ENCODE results near the gene AMZ1.

DNA sequence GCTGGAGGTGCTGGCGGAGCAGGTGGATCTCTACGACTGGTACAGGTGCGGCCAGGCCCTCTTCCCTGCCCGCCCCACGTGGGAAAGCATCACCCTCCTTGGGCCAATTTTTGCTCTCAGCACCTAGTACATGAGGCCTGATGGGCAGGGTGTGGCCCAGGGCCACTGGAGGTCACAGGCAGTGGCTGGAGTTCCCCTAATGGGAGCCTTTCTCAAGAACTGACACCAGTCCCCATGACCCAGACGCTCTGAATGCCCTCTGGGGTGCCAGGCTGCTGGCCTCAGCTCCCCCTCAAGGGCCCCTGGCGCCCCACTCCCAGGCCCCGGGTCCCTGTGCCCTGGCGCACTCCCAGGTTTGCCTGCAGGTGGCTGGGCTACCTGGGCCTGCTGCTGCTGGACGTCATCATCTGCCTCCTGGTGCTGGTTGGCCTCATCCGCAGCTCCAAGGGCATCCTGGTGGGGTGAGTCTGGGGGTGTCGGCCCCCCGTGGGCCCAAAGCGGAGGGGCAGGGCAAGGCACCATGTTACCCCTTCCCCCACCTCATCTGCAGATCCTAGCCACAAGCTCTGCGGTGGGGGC lies 40.3 kb upstream of the AMZ1 start:
- TF ChIP-seq POLR2A (IDR thresholded peaks at IDR 0.05; ENCODE audit: low read depth, low read length) (no peak), POLR2AphosphoS5 (IDR thresholded peaks at IDR 0.05; ENCODE audit: low read depth, low read length) (no peak), SPI1 (IDR thresholded peaks at IDR 0.05; ENCODE audit: low read depth, low read length) (no peak), TAF1 (IDR thresholded peaks at IDR 0.05; ENCODE audit: low read depth, low read length) (no peak)

All from GM12891 (cell line).